Stimulated activated CD8-positive, alpha-beta memory T cell treated with anti-CD3 and anti-CD28 coated beads, Interleukin-4, amount 100 ng/mL, for 4 hours (primary cell): ENCODE measurements around the gene RIPK4.
"Not testable (repeated sequence)": the region's sequence is repeated elsewhere in the genome, so short reads cannot be mapped to it uniquely, and the experiment has no call there.

ENCODE experiments used
- DNase-seq, 2 donors: peaks; one replicate each; pipeline ENCODE4 v3.0.0-alpha.2; 2020; ENCODE audit warnings: low read depth in 2 of 2, low spot score in 1 of 2

Gene RIPK4

GRCh38 chr21:41740604-41741252 is 26.1 kb downstream of the RIPK4 start:
- DNase-seq, result no peak

- no peak for DNase-seq
Observed at GRCh38 chr21:41739936-41740335, 26.9 kb downstream of the RIPK4 start.

DNA sequence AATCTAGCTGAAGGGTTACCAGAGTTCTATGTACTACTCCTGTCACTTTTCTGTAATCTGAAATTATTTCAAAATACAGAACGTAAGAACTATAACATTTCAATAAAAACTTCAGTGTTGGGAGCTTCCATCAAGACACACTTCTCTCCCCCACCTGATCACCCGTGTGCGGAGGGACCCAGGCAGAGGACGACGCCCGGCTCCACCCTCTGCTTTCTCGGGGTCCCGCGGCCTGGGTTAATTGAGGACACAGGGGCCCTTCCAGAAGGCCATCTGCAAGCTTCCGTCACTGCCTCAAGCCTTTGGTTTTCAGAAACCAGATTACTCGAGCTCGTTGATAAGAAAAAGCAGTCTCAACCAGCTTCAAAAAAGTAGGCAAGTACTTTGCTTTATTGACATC is 27.8 kb downstream of the RIPK4 start:
- no peak for DNase-seq

GRCh38 chr21:41737651-41738324 is 29.1 kb downstream of the RIPK4 start:
- DNase-seq, result no peak

GRCh38 chr21:41736423-41736822 is 30.4 kb downstream of the RIPK4 start:
- DNase-seq, result no peak

GRCh38 chr21:41733951-41734689 is 32.7 kb downstream of the RIPK4 start:
- no peak for DNase-seq

DNA sequence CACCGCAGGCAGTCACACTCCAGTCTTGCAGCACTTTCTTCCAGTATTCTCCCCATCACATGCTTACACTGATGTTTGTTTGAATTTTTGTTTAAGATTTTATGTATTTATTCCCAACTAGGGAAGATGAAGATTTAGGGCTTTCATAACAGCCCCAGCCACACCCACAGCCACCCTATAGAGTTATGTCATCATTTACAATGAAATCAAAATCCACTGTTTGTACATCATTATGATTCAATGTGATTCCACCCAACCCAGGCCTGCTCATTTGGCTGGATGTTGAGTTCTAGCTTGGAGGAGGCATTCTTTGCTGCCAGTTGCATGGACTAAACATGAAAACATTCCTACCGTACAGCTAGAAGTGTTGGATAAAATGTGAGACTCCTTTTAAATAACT is 35.8 kb downstream of the RIPK4 start:
- DNase-seq, result no peak

DNA sequence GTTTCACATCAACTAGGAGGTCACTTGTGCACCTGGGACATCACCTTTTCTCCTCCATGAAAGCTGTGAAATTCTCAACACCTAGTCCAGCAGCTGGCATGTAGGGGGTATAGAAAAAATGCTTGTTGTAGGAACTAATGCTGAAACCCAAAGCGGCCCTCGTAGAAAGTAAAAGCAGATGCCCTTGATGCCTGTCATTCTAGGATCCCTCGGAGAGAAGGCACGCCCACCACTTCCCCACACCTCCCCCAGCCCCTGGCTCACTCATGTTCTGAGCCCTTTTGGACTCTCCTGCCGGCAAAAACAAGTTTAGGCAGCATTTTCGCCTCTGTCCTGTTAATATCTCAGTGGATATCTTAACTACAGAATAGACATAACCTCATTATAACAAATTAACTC is 36.5 kb downstream of the RIPK4 start:
- DNase-seq, result no peak

GRCh38 chr21:41729701-41730366 is 37.0 kb downstream of the RIPK4 start:
- DNase-seq, result no peak

GRCh38 chr21:41727784-41728763 is 38.8 kb downstream of the RIPK4 start:
- DNase-seq, result no peak

GRCh38 chr21:41726970-41727783 is 39.7 kb downstream of the RIPK4 start:
- no peak for DNase-seq

- no peak for DNase-seq
Observed at GRCh38 chr21:41726630-41726969, 40.3 kb downstream of the RIPK4 start.

- DNase-seq, result no peak
Observed at GRCh38 chr21:41726058-41726558, 40.7 kb downstream of the RIPK4 start.

- no peak for DNase-seq
Observed at GRCh38 chr21:41725421-41726031, 41.3 kb downstream of the RIPK4 start.

DNA sequence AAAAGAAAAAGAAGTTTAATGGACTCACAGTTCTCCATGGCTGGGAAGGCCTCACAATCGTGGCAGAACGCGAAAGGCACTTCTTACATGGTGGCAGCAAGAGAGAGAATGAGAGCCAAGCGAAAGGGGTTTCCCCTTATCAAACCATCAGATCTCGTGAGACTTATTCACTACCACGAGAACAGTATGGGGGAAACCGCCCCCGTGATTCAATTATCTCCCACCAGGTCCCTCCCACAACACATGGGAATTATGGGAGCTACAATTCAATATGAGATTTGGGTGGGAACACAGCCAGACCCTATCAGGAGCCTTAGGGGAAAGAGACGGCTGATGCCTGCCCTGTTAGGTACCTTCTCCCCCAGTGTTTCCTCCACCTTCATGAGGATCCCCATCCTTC is 43.0 kb downstream of the RIPK4 start:
- not testable (repeated sequence) for DNase-seq

DNA sequence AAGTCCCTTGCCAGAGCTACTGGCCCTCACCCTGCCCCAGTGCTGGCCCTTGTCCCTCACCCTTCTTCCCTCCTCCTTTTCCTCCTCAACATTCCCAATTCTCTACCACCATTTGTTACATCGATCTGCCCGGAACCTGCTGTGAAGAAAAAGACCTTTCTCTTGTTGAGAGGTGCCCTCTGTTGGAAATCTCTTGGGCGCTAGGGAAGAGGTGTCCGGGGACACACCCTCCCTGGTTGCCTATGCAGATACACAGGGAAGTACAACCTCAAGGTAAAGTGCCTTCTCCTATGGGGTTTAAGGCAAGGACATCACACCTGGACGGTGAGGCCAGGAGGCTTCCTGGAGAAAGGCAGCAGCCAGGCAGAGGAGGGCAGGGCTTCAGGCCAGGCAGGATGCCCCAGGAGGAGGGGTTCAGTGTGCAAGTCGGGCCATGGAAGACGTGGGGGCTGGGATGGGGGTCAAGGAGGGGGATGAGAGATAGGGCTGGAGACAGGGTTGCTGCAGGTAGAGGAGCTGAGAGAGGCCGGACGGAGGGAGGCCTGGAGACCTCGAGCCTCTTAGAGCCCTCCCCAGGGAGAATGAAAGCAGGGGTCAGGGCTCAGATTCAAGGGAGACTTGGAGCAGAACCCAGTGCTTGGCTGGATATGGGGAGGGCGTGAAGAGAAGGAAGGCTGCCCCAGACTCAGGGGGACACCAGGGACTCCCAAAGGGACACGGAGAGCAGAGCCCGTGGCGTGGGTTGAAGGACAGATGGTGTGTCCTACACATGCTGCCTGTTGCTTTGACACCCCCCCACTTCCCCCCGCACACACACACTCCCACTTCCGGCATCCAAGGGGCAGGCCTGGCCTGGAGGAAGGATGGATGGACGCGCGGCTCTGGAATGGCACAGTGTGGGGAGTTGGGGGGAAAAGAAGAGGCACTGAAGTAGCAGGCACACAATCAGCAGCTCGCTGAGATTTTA is 44.5 kb downstream of the RIPK4 start:
- DNase-seq, result no peak

DNA sequence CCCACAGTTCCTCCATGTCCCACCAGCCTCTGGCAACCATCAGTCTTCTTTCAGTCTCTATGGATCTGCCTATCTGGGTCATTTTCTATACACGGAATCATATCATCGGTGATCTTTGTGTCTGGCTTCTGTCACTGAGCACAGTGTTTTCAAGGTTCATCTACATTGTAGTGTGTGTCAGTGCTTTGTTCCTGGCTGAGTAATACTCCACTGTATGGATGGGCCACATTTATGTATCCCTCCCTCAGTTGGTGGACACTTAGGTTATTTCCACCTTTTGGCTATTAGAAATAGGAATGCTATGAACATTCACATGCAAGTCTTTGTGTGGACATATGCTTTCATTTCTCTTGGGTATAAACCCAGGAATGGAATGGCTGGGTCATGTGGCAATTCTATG is 46.6 kb downstream of the RIPK4 start:
- DNase-seq, result no peak

GRCh38 chr21:41719691-41720090 is 47.2 kb downstream of the RIPK4 start:
- DNase-seq, result no peak
